ENCODE results near the gene RFPL1. TPM values are rescaled to one million over a fixed set of nuclear protein-coding genes. Genes with fewer than 3 reads are reported as not detected.
A peak's percentile ranks its signal among the peaks of the same experiment; 100 is the strongest.
"Not testable (repeated sequence)": the region's sequence is repeated elsewhere in the genome, so short reads cannot be mapped to it uniquely, and the experiment has no call there.

RFPL1 gene
- not detected in 2 replicates for total RNA-seq (2014; rRNA removed; shearing (Covaris generic))
- not detected in 2 replicates for polyA plus RNA-seq (2015; cell fraction: cytosol; rRNA removed)
- not detected in 2 replicates for polyA plus RNA-seq (2015; cell fraction: nucleus; rRNA removed)

DNA sequence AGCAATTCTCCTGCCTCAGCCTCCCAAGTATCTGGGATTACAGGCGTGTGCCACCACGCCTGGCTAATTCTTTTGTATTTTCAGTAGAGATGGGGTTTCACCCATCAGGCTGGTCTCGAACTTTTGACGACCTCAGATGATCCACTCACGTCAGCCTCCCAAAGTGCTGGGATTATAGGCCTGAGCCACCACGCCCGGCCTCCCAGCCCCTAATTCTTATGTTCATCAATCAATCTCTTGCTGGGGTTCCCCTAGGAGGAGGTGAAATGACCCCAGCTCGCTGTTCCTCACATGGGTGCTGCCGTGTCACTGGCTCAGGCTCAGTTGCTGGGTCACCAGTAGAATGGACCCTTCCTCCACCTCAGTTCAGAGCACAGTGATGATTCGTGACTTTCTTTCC is at the start of gene RFPL1:
RFPL1 (plus strand) TSS at position 301 of the 400 bp plus-strand sequence.
- not testable (repeated sequence) for DNase-seq (ENCODE audit: low read depth)

DNA sequence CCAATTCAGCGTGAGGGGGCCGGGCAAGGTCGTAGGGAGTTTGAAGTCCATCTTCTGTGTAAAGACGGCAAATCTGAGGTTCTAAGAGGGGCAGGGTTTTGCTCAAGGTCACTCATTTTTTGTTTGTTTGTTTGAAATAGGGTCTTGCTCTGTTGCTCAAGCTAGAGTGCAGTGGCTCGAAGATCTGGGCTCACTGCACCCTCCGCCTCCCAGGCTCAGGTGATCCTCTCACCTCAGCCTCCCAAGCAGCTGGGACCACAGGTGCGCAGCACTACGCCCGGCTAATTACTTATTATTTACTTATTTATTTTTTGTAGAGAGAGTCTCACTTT is 49.7 kb upstream of the RFPL1 start:
- DNase-seq (ENCODE audit: low read depth) = no peak

DNA sequence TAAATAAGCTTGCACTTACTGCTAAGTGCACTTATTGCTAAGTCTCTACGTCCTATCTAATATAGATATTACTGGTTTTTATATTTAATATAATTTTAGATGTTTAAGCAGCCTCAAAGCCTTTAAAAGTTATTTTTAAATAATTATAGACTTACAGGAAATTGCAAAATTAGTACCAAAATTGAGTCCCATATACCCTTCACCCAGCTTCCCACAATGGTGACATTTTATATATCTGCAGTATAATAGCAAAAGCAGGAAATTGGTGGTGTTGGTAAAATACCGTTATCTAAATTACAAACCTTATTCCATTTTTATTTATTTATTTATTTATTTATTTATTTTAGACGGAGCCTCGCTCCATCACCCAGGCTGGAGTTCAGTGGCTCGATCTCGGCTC is 48.1 kb upstream of the RFPL1 start:
- DNase-seq (ENCODE audit: low read depth) = no peak

DNA sequence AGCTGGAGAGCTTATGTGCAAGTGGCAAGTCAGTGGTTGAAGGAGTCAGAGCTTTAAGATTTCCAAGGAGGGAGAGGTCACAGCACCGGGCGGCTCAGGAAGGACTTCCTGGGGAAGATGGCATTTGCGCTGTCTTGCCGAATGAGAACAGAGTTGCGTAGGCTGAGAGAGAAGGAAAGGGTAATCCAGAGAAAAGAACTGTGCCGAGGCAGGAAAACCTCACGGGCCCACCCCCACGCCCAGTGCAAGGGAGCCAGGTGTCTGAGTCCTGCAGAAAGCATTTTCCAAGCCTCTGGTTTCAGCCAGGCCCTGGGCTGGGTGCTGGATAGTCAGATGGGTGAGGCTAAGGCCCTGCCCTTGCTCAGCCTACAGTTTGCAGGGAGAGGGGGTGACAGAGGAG is 46.8 kb upstream of the RFPL1 start:
- DNase-seq (ENCODE audit: low read depth) = no peak

DNA sequence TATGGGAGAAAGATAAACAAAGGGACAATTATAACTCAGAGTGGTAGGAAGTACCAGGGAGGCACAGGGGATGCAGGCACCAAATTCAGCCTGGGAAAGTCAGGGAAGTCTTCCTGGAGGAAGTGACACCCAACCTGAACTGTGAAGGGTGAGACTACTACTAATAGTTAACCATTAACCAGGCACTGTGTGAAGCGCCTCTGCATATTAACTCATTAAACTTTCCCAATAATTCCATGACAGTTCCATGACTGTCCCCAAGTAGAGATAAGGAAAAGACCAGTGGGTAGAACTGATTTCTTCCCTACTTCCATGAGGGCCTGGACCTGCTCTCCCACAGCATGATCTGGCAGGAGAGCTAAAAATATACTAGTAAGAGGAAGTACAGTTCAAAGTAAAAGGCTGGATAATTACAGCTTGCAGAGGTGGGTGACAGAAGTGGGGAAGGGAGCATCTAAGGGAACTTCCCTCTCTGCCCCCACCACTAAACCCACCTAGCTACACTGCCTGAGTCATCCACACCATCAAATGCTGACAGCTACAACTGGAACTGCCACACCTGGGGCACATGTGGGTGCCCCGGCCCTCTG is 45.3 kb upstream of the RFPL1 start:
- DNase-seq (ENCODE audit: low read depth) = no peak

DNA sequence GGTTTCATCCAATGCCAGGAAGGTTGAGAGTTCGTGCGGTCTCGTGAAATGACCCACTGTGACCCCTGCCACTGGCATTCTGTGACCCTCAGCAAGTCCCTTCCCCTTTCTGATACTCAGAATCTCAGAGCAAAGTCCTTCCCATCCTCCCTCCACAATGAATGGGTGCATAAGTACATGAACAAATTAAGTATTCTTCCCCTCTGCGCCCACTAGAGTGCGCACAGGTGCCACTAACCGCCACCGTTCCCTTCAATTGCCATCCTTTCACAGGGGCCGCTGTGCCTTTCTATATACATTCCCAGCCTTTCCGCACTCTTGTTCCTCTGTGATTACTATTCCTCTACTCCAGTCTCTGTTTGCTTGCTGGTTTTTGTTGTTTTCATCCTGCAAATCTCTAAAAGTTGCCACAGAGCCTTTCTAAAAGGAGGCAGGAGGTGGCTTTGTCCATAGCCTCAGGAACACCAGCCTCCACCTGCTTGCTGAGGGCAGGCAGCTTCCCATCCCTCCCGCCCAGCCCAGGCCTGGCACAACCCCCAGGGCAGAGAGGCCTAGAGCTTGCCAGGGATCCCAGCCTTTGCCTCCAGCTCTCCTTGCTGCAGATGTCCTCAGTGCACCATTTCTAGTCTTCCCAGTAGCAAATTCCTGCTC is 43.3 kb upstream of the RFPL1 start:
- DNase-seq (ENCODE audit: low read depth) = peak; percentile 78

DNA sequence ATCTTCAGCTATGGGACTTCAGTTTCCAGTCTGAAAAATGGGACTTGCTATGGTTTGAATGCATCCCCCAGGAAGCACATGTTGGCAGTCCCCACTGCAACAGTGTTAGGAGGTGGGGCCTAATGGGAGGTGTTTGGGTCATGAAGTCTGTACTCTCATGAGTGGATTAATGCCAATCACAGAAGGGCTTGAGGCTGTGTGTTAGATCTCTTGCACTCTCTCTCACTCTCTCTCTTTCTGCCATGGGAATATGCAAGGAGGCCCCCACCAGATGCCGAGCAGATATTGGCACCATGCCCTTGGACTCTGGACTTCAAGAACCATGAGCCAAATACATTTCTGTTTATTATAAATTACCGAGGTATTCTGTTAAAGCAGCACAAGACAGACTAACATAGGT is 42.3 kb upstream of the RFPL1 start:
- DNase-seq (ENCODE audit: low read depth) = no peak

DNA sequence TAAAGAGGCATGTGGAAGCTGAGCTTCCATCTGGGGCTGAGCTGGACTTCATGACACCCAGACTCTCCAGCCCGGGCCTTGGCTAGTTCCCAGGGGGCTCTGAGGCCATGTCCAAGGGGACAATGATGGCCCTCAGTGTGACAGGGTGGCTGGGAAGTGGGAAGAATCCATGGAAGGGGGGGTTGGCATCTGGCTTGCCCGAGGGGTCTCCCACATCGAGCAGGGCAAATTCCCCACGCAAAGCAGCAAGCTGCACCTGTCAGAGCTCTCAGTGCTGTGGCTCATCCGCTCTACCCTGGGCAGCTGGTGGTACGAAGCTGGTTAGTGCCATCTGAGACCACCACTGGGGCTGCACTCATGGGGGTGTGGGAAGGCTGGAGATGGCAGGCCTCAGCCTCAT is 40.6 kb upstream of the RFPL1 start:
- no peak for DNase-seq (ENCODE audit: low read depth)

DNA sequence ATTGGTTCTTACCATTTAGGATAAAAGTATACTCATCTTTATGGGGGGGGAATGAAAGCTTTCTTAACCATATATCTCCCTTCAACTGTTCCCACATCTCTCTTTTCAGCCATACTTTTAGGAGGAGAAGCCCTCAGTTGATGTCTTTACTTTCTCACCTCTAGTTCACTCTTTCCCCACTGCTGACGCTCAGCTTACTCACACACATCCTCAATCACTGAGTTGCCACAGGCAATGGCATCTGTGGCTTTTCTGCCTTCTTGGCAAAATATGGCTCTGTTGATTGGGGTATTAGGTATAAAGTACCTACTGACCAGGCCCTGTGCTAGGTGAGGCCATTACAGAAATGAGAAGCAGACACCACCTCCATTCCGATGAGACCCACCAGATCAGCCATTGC is 37.8 kb upstream of the RFPL1 start:
- no peak for DNase-seq (ENCODE audit: low read depth)

DNA sequence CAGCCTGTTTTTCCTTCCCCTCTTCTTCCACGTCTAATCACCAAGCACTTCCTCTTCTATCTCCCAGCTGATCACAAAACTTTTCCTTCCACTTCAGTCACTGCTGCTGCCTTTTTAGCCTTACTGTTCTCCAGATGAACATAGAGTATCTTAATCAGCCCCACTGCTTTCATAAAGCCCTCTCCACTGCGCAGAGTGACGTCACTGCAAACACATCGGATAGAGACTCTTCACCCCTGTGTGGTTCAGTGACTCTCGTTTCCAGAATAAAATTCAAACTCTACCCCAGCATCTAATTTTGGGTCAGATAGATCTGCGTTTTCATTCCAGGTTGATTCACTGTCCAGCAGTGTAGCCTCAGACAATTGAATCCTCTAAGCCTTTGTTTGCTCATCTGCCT is 36.8 kb upstream of the RFPL1 start:
- not testable (repeated sequence) for DNase-seq (ENCODE audit: low read depth)

DNA sequence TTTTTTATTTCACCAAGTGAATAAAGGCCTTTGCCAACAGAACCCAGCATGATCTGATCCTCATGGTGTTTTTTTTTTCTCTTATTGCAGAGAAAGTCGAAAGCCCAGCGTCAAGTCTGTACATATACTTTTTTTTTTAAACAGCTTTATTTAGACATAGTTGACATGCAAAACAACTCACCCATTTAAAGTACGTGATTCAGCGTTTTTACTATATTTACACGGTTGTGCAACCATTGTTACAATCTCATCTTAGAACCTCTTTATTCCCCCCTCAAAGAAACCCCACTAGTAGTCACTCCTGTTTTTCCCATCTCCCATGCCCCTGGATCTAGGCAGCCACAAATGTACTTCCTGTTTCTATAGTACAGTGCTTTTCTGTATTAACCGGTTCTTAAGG is 29.4 kb upstream of the RFPL1 start:
- no peak for DNase-seq (ENCODE audit: low read depth)

DNA sequence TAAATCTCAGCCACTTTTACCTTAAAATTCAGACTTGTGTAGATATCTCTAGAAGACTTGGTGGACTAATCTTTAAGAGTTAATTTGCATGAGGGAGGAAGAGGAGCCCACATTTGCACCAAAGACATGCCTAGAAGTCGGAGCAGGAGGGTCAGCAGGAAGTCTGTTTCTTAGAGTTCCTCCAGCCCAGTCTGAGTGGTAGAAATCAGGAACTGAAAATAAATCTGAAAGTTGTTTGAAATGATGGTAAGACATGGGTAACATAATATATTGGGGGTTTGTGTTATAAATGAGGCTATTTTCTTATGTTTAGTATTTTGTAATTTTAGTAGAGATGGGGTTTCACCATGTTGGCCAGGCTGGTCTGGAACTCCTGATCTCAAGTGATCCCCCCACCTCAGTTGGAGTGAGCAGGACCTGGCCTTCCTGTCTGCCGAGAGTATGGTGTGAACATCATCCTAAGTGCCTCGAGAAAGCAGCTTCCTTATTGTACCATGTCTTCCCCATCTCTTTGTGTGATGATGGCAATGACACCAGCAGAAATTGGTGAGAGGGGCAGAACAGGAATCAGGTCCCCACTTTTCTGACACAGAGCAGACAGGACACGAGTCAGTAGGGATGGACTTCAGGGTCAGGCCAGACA is 26.7 kb upstream of the RFPL1 start:
- DNase-seq (ENCODE audit: low read depth) = not testable (repeated sequence)

DNA sequence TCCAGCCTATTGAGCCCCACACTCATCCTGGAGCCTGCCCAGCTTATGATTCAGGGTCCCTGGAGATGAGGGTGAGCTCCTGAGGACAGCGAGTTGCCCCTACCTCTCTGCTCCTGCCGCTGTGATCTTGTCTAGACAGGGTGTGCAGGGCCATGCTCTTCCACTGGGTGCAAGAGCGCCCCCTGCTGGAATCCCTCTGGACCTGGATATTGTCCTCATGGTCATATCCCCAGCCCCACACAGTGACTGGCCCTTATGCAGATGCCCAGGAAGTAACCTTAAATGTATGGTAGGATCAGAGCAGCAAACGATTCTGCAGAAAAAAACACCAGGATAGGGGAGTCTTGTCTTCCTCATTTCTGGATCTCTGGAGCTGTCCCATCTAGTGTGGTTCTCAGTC is 25.6 kb upstream of the RFPL1 start:
- peak; percentile 53 for DNase-seq (ENCODE audit: low read depth)

DNA sequence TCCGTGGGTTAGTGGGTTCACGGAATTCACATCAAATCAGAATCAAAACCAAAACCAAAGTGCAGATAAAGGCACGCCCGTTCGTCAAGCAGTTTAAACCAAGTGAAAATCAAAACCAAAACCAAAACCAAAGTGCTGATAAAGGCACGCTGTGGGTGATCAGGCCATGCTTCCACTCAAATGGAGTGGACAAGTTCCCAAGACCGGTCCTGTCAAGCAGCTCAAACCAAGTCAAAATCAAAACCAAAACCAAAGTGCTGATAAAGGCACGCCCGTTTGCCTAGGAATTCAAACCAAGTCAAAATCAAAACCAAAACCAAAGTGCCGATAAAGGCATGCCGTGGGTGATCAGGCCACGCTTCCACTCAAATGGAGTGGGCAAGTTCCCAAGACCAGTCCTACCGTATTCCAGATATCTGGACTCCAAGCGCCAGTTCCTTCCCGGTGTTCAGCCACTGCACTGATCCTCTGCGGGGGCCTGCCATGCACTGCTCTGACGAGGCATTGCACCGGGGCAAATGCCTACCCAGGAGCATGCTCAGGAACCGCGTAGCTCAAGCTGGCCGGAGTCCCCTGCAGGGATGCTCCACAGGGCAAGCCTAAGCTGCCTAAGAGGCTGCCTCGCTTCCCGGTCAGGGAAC is 23.3 kb upstream of the RFPL1 start:
- DNase-seq (ENCODE audit: low read depth) = peak; percentile 63

DNA sequence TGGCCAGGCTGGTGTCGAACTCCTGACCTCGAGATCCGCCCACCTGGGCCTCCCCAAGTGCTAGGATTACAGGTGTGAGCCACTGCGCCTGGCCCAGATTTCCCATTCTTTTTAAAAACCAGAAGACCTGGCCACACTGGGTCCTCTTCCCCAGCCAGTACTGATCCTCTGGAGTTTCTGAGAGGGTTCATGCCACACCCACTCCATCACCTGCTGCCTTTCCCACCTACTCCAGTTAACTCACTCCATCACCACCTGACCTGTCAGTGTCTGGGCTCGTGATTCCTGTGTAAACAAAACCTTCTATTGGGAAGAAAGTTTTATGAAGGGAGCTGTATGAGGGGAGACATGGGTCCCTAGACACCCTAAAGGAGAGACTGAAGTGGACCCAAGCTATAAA is 19.7 kb upstream of the RFPL1 start:
- DNase-seq (ENCODE audit: low read depth) = not testable (repeated sequence)

DNA sequence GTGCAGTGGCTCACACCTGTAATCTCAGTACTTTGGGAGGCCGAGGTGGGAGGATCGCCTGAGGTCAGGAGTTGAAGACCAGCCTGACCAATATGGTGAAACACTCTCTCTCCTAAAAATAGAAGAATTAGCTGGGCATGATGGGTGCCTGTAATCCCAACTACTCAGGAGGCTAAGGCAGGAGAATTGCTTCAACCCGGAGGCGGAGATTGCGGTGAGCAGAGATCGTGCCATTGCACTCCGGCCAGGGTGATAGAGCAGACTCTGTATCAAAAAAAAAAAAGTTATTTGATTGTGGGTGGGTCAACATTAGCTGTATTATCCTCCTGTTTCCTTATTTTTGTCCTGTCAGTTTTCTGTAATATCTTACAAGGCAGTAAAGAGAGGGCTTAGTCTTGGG is 11.9 kb upstream of the RFPL1 start:
- no peak for DNase-seq (ENCODE audit: low read depth)

DNA sequence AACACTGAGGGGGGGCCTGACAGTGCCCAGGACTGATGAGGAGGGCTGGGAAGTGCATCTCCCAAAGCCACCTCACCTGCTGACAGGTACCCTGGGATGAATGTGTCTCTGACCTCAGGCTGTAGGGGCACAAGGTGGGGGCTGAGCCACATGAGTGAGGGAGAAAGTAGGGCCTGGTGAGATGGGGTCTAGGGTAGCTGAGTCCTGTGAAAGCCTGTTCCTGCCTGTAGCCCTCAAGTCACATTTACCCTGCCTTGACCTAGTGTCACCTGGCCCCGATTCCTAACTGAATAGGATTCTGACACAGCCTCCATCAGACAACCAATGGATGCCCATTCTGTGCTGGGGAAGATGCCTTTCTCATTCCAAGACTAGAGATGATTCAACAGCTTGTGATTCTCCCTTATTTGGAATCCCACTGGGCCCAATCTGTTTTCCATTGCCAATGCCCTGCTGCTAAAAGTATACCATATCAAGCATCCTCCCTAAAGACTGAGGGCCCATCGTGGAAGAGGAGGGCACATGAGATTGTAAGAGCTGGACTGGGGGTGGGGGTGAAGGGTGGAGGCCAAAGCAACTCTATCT is 11.1 kb upstream of the RFPL1 start:
- DNase-seq (ENCODE audit: low read depth) = no peak

DNA sequence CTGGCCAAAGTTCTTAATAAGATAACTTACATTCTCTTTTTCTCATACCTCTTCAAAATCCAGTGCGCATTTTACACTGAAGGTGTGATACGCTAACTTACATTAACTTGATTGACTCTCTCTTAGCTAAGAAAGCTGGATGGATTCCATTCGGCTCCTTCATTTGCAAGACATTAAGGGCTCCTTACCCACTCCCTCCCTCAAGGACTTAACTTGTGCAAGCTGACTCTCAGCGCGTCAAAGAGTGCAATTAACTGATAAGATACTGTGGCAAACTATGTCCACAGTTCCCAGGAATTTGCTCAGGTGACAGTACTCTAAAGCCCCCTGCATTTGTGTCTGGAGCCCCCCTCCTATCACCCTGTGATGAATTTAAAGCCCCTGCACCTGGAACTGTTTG is 6.4 kb upstream of the RFPL1 start:
- no peak for DNase-seq (ENCODE audit: low read depth)

DNA sequence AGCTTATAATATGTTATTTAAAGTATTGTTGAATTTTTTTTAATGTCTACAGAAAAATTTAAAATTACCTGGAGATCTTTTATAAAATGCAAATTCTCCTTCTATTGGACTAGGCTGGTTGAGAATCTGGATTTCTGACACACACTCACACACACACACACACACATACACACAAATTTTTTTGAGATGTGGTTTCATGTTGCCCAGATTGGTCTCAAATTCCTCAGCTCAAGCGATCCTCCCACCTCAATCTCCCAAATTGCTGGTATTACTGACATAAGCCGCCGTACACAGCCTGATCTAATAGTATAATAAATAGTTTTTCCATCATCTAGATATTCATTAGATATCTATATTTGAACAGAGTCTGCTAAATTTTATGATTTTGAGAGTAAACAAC is 4.5 kb upstream of the RFPL1 start:
- DNase-seq (ENCODE audit: low read depth) = no peak

DNA sequence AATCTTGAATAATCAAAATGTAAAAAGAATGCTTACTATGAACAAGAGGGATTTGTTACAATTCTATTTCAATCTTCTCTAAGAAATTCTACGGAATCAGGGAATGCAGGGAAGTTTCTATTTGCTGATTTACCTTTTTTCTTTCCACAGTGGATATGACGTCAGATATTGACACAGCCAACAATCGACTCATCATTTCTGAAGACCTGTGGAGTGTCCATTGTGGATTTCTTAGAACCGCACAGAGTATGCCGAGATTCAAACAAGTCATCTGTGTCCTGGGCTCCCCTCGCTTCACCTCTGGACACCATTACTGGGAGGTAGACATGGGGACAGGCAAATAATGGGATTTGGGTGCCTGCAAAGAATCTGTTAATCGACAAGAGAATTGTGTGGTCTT is 4.1 kb upstream of the RFPL1 start:
- DNase-seq (ENCODE audit: low read depth) = no peak

DNA sequence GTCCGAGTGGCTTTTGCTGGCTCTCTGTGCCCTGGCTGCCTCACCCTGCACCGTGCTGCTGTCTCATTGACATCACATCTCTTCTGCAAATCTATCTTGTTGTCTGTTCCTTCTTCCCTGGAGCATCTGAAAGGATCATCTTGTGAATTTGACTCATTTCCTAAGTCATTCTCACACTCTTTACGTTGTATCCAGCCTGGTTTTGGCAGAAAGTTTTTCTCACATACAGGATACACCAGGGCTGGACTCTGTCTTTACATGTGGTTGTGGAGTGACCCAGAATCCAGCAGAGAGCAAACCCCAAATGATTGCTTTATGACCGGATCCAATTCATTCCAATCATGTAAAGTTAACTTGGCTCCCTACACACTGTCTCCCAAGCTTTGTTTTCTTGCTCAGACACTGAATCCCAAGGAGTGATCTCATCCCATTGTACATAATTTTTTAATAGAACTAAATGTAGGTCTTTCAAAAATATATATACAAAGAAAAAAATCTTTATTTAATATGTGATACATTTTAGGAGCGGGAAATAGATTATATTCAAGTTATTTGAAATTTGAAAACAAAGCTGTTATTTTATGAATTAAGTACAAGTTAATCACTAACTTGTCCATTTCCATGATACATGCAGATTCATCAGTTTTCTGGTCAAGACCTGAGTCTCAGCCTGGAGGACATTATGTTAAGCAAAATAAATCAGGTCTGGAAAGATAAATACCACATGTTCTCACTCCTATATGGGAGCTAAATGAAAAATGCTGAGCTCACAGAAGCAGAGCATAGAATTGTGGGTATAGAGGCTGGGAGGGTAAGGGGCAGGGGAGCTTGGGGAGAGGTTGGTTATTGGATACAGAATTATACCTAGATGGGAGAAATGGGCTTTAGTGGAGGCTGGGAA is 2.9 kb upstream of the RFPL1 start:
- peak; percentile 7 for DNase-seq (ENCODE audit: low read depth)
